Measurements from ENCODE around the gene LPAR1. TPM values are rescaled to one million over a fixed set of nuclear protein-coding genes. Genes with fewer than 3 reads are reported as not detected.

The LPAR1 gene
- total and polyA plus RNA-seq, 2 of the 8 experiments (the other 6 are each of a cell fraction or from before 2014, with no cell fraction given) = 3.4 to 5.1 TPM

- Histone ChIP-seq H3K14ac (ENCODE audit: insufficient read length) (no peak overlapping the region), H3K23me2 (ENCODE audit: low read depth, low read length) (peaks cover 2% of the 10 kb centered on the region; the same call in 1 of the 2 replicates), H4K5ac (ENCODE audit: insufficient read length, low read depth, low read length) (no peak overlapping the region), H2BK5ac (ENCODE audit: low read depth, low read length) (no peak overlapping the region), H2AK5ac (ENCODE audit: low read depth, low read length) (no peak overlapping the region), H2BK12ac (ENCODE audit: low read depth, low read length) (no peak overlapping the region), H3K9me3 (ENCODE audit: insufficient read depth in 2 of 2, low read depth in 1 of 2, low read length in 1 of 2) (no peaks in the 10 kb centered on the region), H4K91ac (replicated peaks; ENCODE audit: insufficient read length, low read length) (no peak overlapping the region), H3K27ac (ENCODE audit: low read depth, low read length) (no peak overlapping the region), H2BK20ac (ENCODE audit: low read length) (no peak overlapping the region), H3K56ac (replicated peaks; ENCODE audit: insufficient read length, low read depth, low read length) (no peak overlapping the region), H2BK120ac (replicated peaks; ENCODE audit: low read depth, low read length) (no peak overlapping the region), H3K4ac (replicated peaks; ENCODE audit: insufficient read length, low read depth, low read length) (no peak overlapping the region), H3K4me3 (ENCODE audit: extremely low read depth in 1 of 4, insufficient read depth in 2 of 4, low read depth in 3 of 4, low read length in 4 of 4) (no peak overlapping the region), H3K4me1 (replicated peaks in 1 of 4; ENCODE audit: control insufficient read depth in 3 of 4, insufficient read depth in 4 of 4, low read length in 3 of 4) (no peaks in the 10 kb centered on the region), H3K27me3 (replicated peaks in 1 of 4; ENCODE audit: control insufficient read depth in 3 of 4, extremely low read depth in 1 of 4, insufficient read depth in 3 of 4, low read length in 3 of 4) (no peaks in the 10 kb centered on the region), H3K4me2 (ENCODE audit: insufficient read depth in 1 of 2, low read depth in 2 of 2, low read length in 2 of 2) (no peak overlapping the region), H3K23ac (ENCODE audit: insufficient read length) (no peak overlapping the region), H3K36me3 (ENCODE audit: control insufficient read depth in 2 of 4, insufficient read depth in 4 of 4, low read length in 3 of 4) (no peaks in the 10 kb centered on the region), H3K79me2 (ENCODE audit: control insufficient read depth in 1 of 2, insufficient read depth in 2 of 2, low read length in 2 of 2) (no peaks in the 10 kb centered on the region), H2AFZ (ENCODE audit: low read length) (peak overlapping the region; percentile 29; the same call in 1 of the 2 replicates), H3K79me1 (ENCODE audit: low read depth, low read length) (no peaks in the 10 kb centered on the region), H3K9ac (replicated peaks in 1 of 4; ENCODE audit: extremely low read depth in 1 of 4, low read depth in 3 of 4, low read length in 3 of 4) (no peak overlapping the region), H2BK15ac (ENCODE audit: low read length) (no peak overlapping the region), H4K8ac (ENCODE audit: extremely low read depth, insufficient read depth, low read length) (no peak overlapping the region), H4K20me1 (replicated peaks in 1 of 2; ENCODE audit: control insufficient read depth in 1 of 2, insufficient read depth in 2 of 2, low read length in 2 of 2) (no peaks in the 10 kb centered on the region), H3K18ac (ENCODE audit: extremely low read depth, low read length) (no peak overlapping the region)
- FAIRE-seq = no peak
- ChIA-PET POLR2A (ENCODE audit: partially characterized antibody) (no interaction called here), CTCF (ENCODE audit: partially characterized antibody) (interaction anchor here (0.9 kb wide), 1 partner anchor 9 kb away, joined by 5 read pairs; no protein-coding TSS in a partner anchor)
- TF ChIP-seq BRCA1 (IDR thresholded peaks at IDR 0.05; ENCODE audit: low read depth, low read length) (no peak), JUN (IDR thresholded peaks at IDR 0.05; ENCODE audit: low read depth, low read length) (no peak), SP1 (IDR thresholded peaks at IDR 0.05; ENCODE audit: low read depth, low read length) (no peak), TAF1 (IDR thresholded peaks at IDR 0.05; ENCODE audit: low read depth, low read length) (no peak), ATF2 (IDR thresholded peaks at IDR 0.05; ENCODE audit: low read length) (no peak), KDM5A (IDR thresholded peaks at IDR 0.05; ENCODE audit: low read length) (no peak)
- DNase-seq (ENCODE audit: low read depth in 1 of 2, low spot score in 2 of 2) = no peak
- WGBS, 2 experiments (ENCODE audit: extremely low coverage in 1 of 2, insufficient coverage in 1 of 2, insufficient read length in 1 of 2, insufficient replicate concordance in 2 of 2, low coverage in 1 of 2, low lambda C conversion rate in 2 of 2, missing lambda C conversion rate in 1 of 2) = 83% methylated on average over 7 of the region's 7 CpGs; no CpG with 5 or more reads in 1 of the 2 experiments
Measured at GRCh38 chr9:111064160-111064837, 26.0 kb upstream of the LPAR1 start.
